HG03060 (cell line): ENCODE data around the gene ALK.

ENCODE experiments used
- ATAC-seq: cut with Tn5 transposase; IDR thresholded peaks from one replicate; pipeline ENCODE4 v1.9.1; 2021; ENCODE audit warnings: low read depth, moderate number of reproducible peaks; ENCODE audit not compliant: unreplicated experiment

Gene ALK

DNA sequence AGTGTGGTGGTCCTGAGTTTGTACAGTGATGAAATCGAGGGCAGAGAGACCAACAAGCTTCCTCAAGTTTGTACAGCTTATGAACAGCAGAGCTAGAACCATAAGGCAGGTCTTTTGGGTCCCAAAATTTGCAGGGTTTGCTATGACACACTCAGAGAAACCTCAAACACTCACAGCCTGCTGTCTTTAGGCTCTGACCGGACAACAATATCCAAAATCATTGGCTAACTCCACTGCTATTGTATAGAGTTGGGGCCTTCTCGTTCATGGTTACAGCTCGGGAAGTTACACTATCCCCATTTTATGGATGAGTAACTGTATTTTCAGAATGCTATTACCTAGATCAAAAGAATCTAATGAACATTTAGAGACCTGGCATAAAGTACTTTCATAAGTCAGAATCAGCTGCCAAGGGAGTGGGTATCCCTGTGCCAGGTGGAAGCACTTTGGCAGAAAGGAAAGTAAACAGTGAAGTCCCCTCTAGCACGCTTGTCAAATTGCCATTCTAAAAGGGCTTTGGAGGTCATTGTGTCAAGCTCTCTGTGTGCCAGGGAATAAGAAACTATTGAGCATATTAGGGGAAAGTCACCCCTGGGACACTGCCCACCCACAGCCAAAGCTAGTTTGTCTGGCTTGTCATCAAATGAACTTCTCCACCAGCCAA is 331.8 kb downstream of the ALK start:
- no peak for ATAC-seq

DNA sequence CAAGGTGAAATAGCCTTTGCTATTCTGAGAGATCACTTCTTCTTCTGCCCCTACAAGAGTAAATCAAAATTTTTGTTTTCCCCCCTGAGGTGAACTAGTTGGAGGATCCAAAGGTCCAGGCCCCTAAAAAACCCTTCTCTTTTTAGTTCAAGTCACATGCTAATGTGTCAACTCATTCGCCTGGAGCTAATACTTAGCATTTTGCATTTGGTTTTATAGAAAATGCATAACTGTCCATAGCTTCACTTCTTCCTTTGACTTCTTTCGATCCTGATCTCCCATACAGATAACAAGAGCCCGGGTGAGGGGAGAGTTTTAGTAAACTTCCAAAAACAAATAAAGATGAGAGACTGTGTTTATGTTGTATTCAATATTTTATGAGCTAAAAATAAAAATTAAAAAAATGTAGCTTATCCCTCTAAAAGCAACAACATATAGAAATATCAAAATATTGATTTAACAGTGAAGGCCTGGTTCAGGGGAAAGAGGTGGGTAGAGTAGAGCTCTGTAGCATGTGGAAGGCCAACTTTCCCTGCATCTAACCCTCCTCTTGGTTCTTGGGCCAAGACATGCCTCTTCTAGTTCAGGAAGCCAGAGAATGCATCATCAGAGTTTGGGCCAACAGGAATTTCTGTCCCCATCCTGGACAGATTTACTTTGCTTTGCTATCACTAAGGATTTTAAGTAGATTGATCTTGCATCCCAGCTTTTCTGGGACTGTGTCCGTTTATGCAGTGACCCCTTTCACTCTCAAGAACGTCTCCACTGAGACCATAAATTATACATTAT is 333.8 kb downstream of the ALK start:
- ATAC-seq, result no peak

- ATAC-seq, result no peak
Observed at GRCh38 chr2:29586919-29587318, 334.5 kb downstream of the ALK start.

GRCh38 chr2:29583548-29584156 is 337.7 kb downstream of the ALK start:
- ATAC-seq, result no peak

GRCh38 chr2:29583104-29583503 is 338.3 kb downstream of the ALK start:
- no peak for ATAC-seq

GRCh38 chr2:29582062-29582461 is 339.3 kb downstream of the ALK start:
- no peak for ATAC-seq

DNA sequence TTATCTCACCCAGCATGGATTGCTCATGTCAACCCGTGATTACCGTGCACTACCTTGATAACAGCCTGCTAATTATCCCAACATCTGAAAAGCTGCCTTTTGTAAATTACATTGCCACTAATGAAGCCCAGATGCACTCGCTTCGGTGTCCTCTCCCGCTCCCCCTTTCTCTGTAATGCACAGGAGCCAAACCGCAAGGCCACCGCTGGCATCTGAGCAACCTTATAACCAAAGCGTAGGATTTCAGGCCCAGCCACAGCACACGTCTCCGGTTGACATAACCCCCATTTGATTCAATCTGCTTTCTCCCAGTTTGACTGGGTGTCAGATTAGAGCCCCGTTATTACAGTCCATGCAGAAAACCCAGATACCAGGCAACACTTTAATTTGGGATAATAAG is 341.2 kb downstream of the ALK start:
- no peak for ATAC-seq

DNA sequence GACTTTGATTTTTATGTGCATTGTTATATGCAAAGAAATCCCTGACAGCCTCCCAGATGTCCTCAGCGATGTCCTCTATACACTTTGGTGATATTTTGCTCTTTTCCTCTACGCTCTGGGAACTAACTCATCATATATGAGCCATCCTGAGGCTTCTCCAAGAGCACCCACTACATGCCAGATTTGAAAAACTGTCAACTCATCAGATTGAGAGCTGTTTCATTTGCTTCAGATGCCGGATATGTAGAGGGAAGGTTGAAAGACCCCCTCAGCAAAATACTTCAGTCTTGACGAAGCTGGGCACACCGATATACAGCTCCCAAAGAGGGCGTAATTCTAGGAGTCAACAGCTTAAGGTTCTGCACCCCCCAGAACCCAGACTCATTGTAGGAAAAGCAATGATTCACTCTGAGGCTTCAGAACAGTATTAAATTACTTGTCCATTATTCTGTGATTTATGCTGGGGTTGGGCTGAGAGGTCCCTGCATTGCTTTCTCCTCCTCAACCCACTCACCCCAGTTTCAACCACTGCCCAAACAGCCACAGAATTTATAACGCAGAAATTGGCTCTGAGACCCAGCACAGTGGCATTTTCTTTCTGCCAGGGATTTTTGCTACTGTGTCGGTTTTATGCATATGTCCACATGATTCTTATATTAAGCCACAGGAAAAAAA is 341.8 kb downstream of the ALK start:
- no peak for ATAC-seq

- no peak for ATAC-seq
Observed at GRCh38 chr2:29578084-29578598, 343.2 kb downstream of the ALK start.

DNA sequence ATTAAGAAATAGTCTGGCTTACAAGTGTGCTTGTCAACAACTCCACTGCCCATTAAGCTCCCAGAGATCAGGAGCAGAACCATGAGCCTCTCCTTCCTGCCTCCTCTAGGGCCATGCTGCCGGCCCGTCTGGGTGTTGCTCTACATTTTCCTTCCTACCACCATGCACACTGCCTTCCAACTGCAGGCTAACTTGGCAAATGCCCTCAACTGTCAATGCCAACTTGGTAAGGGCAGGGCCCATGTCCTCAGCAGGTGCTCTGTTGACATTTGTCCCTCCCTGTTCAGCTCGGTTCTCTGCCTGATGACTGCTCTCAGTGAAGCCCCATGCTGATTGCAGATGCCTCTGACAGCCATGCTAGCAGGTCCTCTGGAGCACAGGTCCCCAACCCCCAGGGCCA is 345.2 kb downstream of the ALK start:
- no peak for ATAC-seq

DNA sequence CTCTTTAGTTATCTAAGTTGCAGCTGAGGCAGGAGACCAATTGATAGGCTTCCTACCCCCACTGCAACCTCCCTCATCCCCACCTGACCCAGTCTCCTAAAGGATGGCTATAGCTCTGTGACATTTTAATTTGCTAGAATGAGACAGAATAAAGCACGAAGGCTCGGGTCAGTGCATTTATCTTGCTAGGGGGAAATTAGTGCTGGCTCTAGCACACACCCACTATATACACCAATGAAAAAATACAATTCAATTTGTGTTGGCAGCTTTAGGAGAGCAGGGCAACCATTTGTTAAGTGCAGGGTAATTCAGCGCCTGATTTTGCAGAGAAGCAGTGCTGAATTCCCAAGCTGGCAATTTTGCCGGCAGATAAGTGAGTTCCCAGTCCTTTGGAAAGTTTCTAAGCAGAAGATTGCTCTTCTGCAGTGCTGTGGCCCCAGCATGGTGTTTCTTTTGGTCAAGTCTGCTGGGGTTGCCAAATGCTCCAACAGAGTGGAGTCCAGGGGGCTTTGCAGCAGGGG is 346.0 kb downstream of the ALK start:
- ATAC-seq, result no peak

- ATAC-seq, result no peak
Observed at GRCh38 chr2:29573612-29574011, 347.8 kb downstream of the ALK start.

DNA sequence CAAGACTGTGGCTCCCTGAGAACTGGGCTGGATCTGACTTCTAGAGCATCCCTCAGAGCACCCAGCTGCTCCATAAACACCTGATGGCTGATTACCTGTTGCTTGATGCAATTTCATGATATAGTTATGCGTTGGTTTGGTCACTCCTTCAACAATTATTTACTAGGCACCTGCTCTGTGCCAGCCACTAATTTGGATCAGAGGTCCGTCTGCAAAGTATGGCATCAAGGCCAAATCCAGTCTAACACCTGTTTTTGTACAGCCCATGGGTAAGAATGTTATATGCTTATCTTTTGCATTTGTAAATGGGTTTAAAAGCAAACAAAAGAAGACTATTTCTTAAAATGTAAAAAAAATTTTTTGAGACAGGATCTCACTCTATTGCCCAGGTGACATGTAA is 348.2 kb downstream of the ALK start:
- no peak for ATAC-seq

DNA sequence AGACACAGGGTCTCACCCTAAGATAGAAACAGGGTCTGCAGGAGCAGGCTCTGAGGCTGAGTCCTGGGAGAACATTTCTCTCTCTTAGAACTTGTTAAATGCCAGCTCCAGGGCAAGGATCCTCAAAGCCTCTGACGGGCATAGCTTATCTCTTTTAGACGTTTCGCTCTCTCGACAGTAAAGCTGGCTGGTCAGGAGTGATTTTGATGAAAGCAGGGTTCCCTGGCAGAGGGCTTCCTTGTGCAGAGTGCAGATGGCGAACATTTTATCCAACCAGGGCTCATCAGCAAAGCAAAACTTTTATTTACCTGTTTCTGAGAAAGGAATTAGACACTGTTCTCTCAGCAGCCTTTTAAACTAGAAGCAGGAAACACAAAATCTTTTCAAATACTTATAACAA is 350.8 kb downstream of the ALK start:
- ATAC-seq, result no peak

- ATAC-seq, result no peak
Observed at GRCh38 chr2:29567906-29568520, 353.4 kb downstream of the ALK start.

- ATAC-seq, result no peak
Observed at GRCh38 chr2:29563697-29564096, 357.7 kb downstream of the ALK start.

- no peak for ATAC-seq
Observed at GRCh38 chr2:29562896-29563295, 358.5 kb downstream of the ALK start.

DNA sequence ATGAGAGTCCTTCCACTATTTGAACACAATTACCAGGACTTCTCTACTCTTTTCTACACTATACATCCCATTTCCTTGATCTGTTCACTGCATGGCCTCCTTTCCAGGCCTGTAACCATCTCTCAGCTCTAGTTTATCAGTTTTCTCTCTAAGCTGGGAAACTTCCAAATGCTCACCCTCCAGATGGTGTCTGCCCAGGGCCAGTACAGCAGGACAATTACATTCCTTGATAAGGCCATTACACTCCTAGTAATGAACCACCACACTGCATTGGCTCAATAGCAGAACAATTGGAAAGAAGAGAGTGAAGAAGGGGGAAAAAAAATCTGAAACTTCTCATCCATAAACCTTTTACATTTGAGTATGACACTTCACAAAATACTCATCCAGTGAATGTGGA is 359.1 kb downstream of the ALK start:
- no peak for ATAC-seq

GRCh38 chr2:29561628-29562027 is 359.8 kb downstream of the ALK start:
- ATAC-seq, result no peak

DNA sequence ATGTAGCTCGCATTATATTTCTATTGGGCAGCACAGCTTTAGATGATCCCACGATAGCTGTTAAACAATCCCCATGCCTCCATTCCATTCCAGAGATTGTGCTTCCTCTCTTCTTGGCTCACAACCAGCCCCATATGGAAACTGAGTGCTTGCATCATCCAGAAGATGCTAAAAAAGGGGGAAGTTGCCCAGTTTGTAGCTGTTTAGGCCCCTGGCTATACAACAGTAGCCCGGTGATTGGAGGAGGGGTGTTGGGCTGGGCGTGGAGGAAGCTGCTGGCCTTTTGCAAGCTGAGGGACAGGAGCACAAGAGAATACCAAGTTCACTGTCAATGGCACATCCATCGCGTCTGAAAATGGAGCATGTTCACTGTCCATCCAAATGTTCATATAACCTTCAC is 360.2 kb downstream of the ALK start:
- no peak for ATAC-seq
